B cell (primary cell): ENCODE measurements around the gene METTL21C. TPM values are rescaled to one million over a fixed set of nuclear protein-coding genes. Genes with fewer than 3 reads are reported as not detected.

Experiments
- ATAC-seq: fragments of 200-7000 bp; cut with Tn5 transposase; one replicate; pipeline ENCODE4 v1.10.0; 2021; ENCODE audit warnings: low read depth, mild to moderate bottlenecking, moderate number of reproducible peaks, moderate library complexity
- CTCF ChIA-PET: fragments of 350-600 bp; sonication (Branson Sonifier 250); formaldehyde crosslinking; loops from one replicate; lab custom pipeline; 2021; ENCODE audit warnings: antibody characterized with exemption, inconsistent platforms; lab: Charles Lee
- POLR2A ChIA-PET: fragments of 350-600 bp; sonication (Branson Sonifier 250); formaldehyde crosslinking; loops from one replicate; lab custom pipeline; 2021; ENCODE audit warnings: antibody characterized with exemption; lab: Charles Lee
- DNase-seq: peaks from one replicate; pipeline ENCODE4 v3.0.0; 2013
- H2AFZ ChIP-seq: 2 replicates; pipeline ENCODE4 v1.6.1; 2012; ENCODE audit warnings: mild to moderate bottlenecking, low read depth, low read length; ENCODE audit not compliant: insufficient read depth, poor library complexity, severe bottlenecking
- H3K27ac ChIP-seq, 2 donors: 1 replicate in 1 of 2; 2 replicates in 1 of 2; pipeline ENCODE4 v1.5.1; 2012 to 2013; ENCODE audit warnings: low read length in 2 of 2, mild to moderate bottlenecking in 2 of 2, moderate library complexity in 1 of 2
- H3K27me3 ChIP-seq, 4 experiments: fragments of 200-600 bp in 1 of 4; sonication (generic) in 1 of 4; replicated peaks in 1 of 4; 1 replicate in 2 of 4; 2 replicates in 2 of 4; pipeline versions ENCODE4 v1.6.1 to v1.7.0; 2013 to 2016; ENCODE audit warnings: low read length in 3 of 4, mild to moderate bottlenecking in 2 of 4, mixed read lengths in 1 of 4, moderate library complexity in 1 of 4; ENCODE audit not compliant: insufficient read depth in 4 of 4, control insufficient read depth in 3 of 4; ENCODE audit errors: control extremely low read depth in 1 of 4
- H3K36me3 ChIP-seq, 2 experiments: replicated peaks in 1 of 2; 1 replicate in 1 of 2; 2 replicates in 1 of 2; pipeline versions ENCODE4 v1.6.1 to v1.7.1; 2013; ENCODE audit warnings: low read length in 1 of 2; ENCODE audit not compliant: insufficient read depth in 2 of 2, control insufficient read depth in 1 of 2; ENCODE audit errors: control extremely low read depth in 1 of 2, extremely low read depth in 1 of 2
- H3K4me1 ChIP-seq, 2 donors: fragments of 200-600 bp in 1 of 2; sonication (generic) in 1 of 2; 1 replicate in 1 of 2; 2 replicates in 1 of 2; pipeline versions ENCODE4 v1.5.1 to v1.6.1; 2013 to 2017; ENCODE audit warnings: low read length in 2 of 2; ENCODE audit not compliant: control insufficient read depth in 2 of 2, insufficient read depth in 2 of 2
- H3K4me2 ChIP-seq: replicated peaks from 2 replicates; pipeline ENCODE3; 2012; ENCODE audit warnings: mild to moderate bottlenecking, low read depth, low read length; ENCODE audit not compliant: poor library complexity, severe bottlenecking
- H3K4me3 ChIP-seq, 5 experiments: fragments of 200-600 bp in 1 of 5; sonication (generic) in 1 of 5; 1 replicate in 3 of 5; 2 replicates in 2 of 5; pipeline versions ENCODE4 v1.5.1 to v1.7.0; 2011 to 2016; ENCODE audit warnings: low read length in 4 of 5, mild to moderate bottlenecking in 4 of 5, low read depth in 2 of 5, control low read depth in 1 of 5, moderate library complexity in 1 of 5; ENCODE audit not compliant: insufficient read depth in 1 of 5; ENCODE audit errors: control extremely low read depth in 1 of 5, extremely low read depth in 1 of 5
- H3K79me2 ChIP-seq: fragments of 200-600 bp; sonication (generic); one replicate; pipeline ENCODE4 v1.6.0; 2016; ENCODE audit warnings: low read length; ENCODE audit not compliant: control insufficient read depth, insufficient read depth
- H3K9ac ChIP-seq: fragments of 200-600 bp; sonication (generic); 2 replicates; pipeline ENCODE4 v1.6.1; 2017; ENCODE audit warnings: mild to moderate bottlenecking, low read length, moderate library complexity
- H3K9me3 ChIP-seq, 3 donors: one replicate each; pipeline versions ENCODE4 v1.6.1 to v1.7.1; 2013; ENCODE audit warnings: low read length in 2 of 3; ENCODE audit not compliant: control insufficient read depth in 2 of 3, insufficient read depth in 1 of 3; ENCODE audit errors: control extremely low read depth in 1 of 3
- H4K20me1 ChIP-seq: 2 replicates; pipeline ENCODE4 v1.6.0; 2012; ENCODE audit warnings: mild to moderate bottlenecking, low read length; ENCODE audit not compliant: insufficient read depth, control insufficient read depth, poor library complexity, severe bottlenecking
- H3K27ac Mint-ChIP-seq: one replicate; pipeline ENCODE4 v1.8.0; 2021; ENCODE audit warnings: mixed read lengths
- H3K27me3 Mint-ChIP-seq: one replicate; pipeline ENCODE4 v1.8.0; 2021; ENCODE audit warnings: mixed read lengths
- H3K4me1 Mint-ChIP-seq: one replicate; pipeline ENCODE4 v1.8.0; 2021; ENCODE audit warnings: mixed read lengths
- H3K4me3 Mint-ChIP-seq: one replicate; pipeline ENCODE4 v1.8.0; 2021; ENCODE audit warnings: mixed read lengths
- H3K9me3 Mint-ChIP-seq: one replicate; pipeline ENCODE4 v1.8.0; 2022; ENCODE audit warnings: mixed read lengths; ENCODE audit not compliant: insufficient read depth
- EZH2 ChIP-seq: IDR thresholded peaks from 2 replicates; pipeline ENCODE4 v1.6.1; 2012; ENCODE audit warnings: borderline replicate concordance, low read depth, mild to moderate bottlenecking, moderate library complexity, low read length; ENCODE audit not compliant: insufficient read depth, poor library complexity, severe bottlenecking
- WGBS: methylation state at CpG from one replicate; pipeline ENCODE4 v1.1.5; 2013; ENCODE audit warnings: missing lambda C conversion rate; ENCODE audit not compliant: insufficient coverage; 5-methylcytosine and 5-hydroxymethylcytosine counted together
- intact Hi-C: fragments of 100-400 bp; cut with micrococcal nuclease; formaldehyde crosslinking; loops from one replicate; pipeline ENCODE4 v1.10.0; 2022
- polyA plus RNA-seq: library from polyadenylated mRNA; depleted of rRNA; stranded (reverse); fragments of >200 nt; gene quantifications from 2 replicates; pipeline ENCODE4 v1.2.3, GENCODE V29; 2012
- total RNA-seq, 2 donors: library from RNA; stranded (reverse); fragments of 120-200 nt in 1 of 2; gene quantifications; 1 replicate in 1 of 2; 2 replicates in 1 of 2; pipeline versions ENCODE4 v1.2.3 to v1.2.4, GENCODE V29; 2013 to 2022
- TF ChIP-seq, protein P1 (sequence below): fragments of 200-600 bp; IDR thresholded peaks from one replicate; pipeline ENCODE4 v1.8.0; 2022; ENCODE audit warnings: antibody characterized with exemption, mild to moderate bottlenecking

Gene METTL21C
- total and polyA plus RNA-seq, 2 donors (not counting 1 experiment from before 2014, with no cell fraction given): not detected

DNA sequence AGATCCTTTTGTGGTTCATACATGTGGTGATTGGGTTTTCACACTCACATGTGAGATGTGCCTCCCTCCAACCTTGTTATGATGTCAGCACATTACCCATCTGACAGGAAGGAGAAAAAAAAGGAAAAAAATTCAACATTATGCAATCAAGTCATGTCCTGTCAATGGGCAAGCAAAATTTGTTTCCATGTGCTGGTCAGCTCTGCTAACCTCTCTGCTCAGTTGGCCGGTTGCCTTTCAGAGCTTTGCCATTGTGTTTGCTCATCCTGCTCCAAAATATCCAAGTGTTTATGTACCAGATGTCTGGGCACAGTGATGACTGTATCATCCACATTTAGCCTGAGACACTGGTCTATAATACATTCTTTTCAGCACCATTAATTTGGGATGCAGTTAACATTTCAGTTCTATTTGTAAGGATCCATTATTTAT lies 27.0 kb upstream of the METTL21C start:
- WGBS: 0% methylated on average over 1 of the region's 1 CpG
- ATAC-seq: no peak
- Mint-ChIP-seq H3K4me1 (no peaks in the 10 kb centered on the region), H3K4me3 (no peak overlapping the region), H3K9me3 (no peaks in the 10 kb centered on the region), H3K27me3 (peaks cover 24% of the 10 kb centered on the region), H3K27ac (no peak overlapping the region)
- Histone ChIP-seq H3K4me1 (no peaks in the 10 kb centered on the region), H3K27ac (no peak overlapping the region), H4K20me1 (no peaks in the 10 kb centered on the region), H2AFZ (no peak overlapping the region), H3K79me2 (no peaks in the 10 kb centered on the region), H3K9me3 (no peaks in the 10 kb centered on the region), H3K4me2 (no peak overlapping the region), H3K27me3 (peaks cover 0 to 2% (median 0%) of the 10 kb centered on the region in 4 experiments), H3K9ac (no peak overlapping the region), H3K36me3 (no peaks in the 10 kb centered on the region), H3K4me3 (no peak overlapping the region)
- intact Hi-C loops: no loop called here
- DNase-seq: no peak
- POLR2A ChIA-PET: no interaction called here
- CTCF ChIA-PET: no interaction called here
- TF ChIP-seq, protein P1, sequence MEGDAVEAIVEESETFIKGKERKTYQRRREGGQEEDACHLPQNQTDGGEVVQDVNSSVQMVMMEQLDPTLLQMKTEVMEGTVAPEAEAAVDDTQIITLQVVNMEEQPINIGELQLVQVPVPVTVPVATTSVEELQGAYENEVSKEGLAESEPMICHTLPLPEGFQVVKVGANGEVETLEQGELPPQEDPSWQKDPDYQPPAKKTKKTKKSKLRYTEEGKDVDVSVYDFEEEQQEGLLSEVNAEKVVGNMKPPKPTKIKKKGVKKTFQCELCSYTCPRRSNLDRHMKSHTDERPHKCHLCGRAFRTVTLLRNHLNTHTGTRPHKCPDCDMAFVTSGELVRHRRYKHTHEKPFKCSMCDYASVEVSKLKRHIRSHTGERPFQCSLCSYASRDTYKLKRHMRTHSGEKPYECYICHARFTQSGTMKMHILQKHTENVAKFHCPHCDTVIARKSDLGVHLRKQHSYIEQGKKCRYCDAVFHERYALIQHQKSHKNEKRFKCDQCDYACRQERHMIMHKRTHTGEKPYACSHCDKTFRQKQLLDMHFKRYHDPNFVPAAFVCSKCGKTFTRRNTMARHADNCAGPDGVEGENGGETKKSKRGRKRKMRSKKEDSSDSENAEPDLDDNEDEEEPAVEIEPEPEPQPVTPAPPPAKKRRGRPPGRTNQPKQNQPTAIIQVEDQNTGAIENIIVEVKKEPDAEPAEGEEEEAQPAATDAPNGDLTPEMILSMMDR: no peak
- TF ChIP-seq EZH2: no peak

DNA sequence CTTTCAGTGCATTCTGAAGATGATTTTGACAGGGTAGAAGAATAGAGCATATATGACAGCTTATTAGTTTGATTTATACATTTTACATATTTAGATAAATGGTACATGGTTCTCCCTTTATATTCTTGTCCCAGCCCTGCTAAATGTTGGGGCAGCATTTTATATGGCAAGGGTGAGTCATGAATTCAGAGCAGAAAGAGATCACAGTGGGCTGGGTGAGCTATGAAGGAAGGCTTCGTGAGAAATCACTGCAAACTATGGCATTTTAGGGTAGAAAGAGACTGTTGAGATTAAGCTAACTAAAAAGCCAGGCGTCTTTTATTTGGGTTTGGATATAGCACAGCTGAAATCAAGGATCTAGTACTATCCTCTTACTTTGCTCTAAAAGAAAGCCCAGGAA lies 23.9 kb upstream of the METTL21C start:
- no peak overlapping the region for H3K27ac ChIP-seq
- Mint-ChIP-seq H3K27ac (no peak overlapping the region), H3K4me3 (no peak overlapping the region), H3K9me3 (no peaks in the 10 kb centered on the region), H3K4me1 (no peaks in the 10 kb centered on the region), H3K27me3 (peaks cover 17% of the 10 kb centered on the region)
- H3K9me3 ChIP-seq: no peaks in the 10 kb centered on the region
- H3K36me3 ChIP-seq: no peaks in the 10 kb centered on the region
- no peak overlapping the region for H3K4me2 ChIP-seq
- H3K4me1 ChIP-seq: no peaks in the 10 kb centered on the region
- H2AFZ ChIP-seq: no peak overlapping the region
- no peaks in the 10 kb centered on the region for H4K20me1 ChIP-seq
- no peak overlapping the region for H3K9ac ChIP-seq
- ChIA-PET POLR2A (no interaction called here), CTCF (no interaction called here)
- H3K4me3 ChIP-seq: no peak overlapping the region
- H3K27me3 ChIP-seq: peaks cover 0 to 2% (median 0%) of the 10 kb centered on the region in 4 experiments
- TF ChIP-seq EZH2: no peak
- TF ChIP-seq, protein P1: no peak
- intact Hi-C loops: no loop called here
- DNase-seq (no peak), ATAC-seq (no peak)
- 69% methylated on average over 2 of the region's 2 CpGs for WGBS
- H3K79me2 ChIP-seq: no peaks in the 10 kb centered on the region
